Mesenchymal stem cell (in vitro differentiated cells and primary cell): ENCODE results near the gene NUDT1.

ENCODE experiments used
- DNase-seq: peaks from one replicate; pipeline ENCODE4 v3.0.0-alpha.2; 2013
- H2AFZ ChIP-seq: one replicate; pipeline ENCODE4 v1.6.1; 2013; ENCODE audit warnings: low read depth, mild to moderate bottlenecking, control low read depth, inconsistent platforms, low read length, moderate library complexity
- H2AK5ac ChIP-seq: 2 replicates; pipeline ENCODE4 v1.6.1; 2013; ENCODE audit warnings: low read length, moderate library complexity, mild to moderate bottlenecking, inconsistent platforms; ENCODE audit not compliant: severe bottlenecking
- H2BK120ac ChIP-seq: one replicate; pipeline ENCODE4 v1.6.1; 2013; ENCODE audit warnings: low read depth, mild to moderate bottlenecking, inconsistent platforms, low read length, moderate library complexity
- H2BK12ac ChIP-seq, 2 experiments: one replicate each; pipeline ENCODE4 v1.6.1; 2013; ENCODE audit warnings: inconsistent platforms in 2 of 2, low read length in 2 of 2, mild to moderate bottlenecking in 2 of 2, moderate library complexity in 2 of 2, control low read depth in 1 of 2
- H2BK15ac ChIP-seq: one replicate; pipeline ENCODE4 v1.6.1; 2013; ENCODE audit warnings: mild to moderate bottlenecking, low read depth, inconsistent platforms; ENCODE audit not compliant: poor library complexity, severe bottlenecking
- H2BK5ac ChIP-seq: 2 replicates; pipeline ENCODE4 v1.6.1; 2013; ENCODE audit warnings: low read depth, mild to moderate bottlenecking, low read length, control low read depth, inconsistent platforms; ENCODE audit not compliant: poor library complexity, severe bottlenecking
- H3K14ac ChIP-seq, 2 experiments: one replicate each; pipeline ENCODE4 v1.6.1; 2013; ENCODE audit warnings: inconsistent platforms in 2 of 2, low read length in 2 of 2, control low read depth in 1 of 2, mild to moderate bottlenecking in 1 of 2, moderate library complexity in 1 of 2
- H3K18ac ChIP-seq, 2 experiments: one replicate each; pipeline ENCODE4 v1.6.1; 2013; ENCODE audit warnings: inconsistent platforms in 2 of 2, low read length in 2 of 2, control low read depth in 1 of 2, low read depth in 1 of 2, mild to moderate bottlenecking in 1 of 2
- H3K23ac ChIP-seq, 2 experiments: one replicate each; pipeline ENCODE4 v1.6.1; 2013; ENCODE audit warnings: inconsistent platforms in 2 of 2, low read length in 2 of 2, mild to moderate bottlenecking in 2 of 2, moderate library complexity in 2 of 2, control low read depth in 1 of 2
- H3K27ac ChIP-seq: 2 replicates; pipeline ENCODE4 v1.5.1; 2013; ENCODE audit warnings: mild to moderate bottlenecking, moderate library complexity, low read length, control low read depth, inconsistent platforms; ENCODE audit not compliant: poor library complexity, severe bottlenecking
- H3K27me3 ChIP-seq, 2 experiments: 2 replicates each; pipeline versions ENCODE4 v1.6.1 to v1.7.0; 2013; ENCODE audit warnings: low read length in 2 of 2, mild to moderate bottlenecking in 2 of 2, moderate library complexity in 2 of 2, control low read depth in 1 of 2, inconsistent platforms in 1 of 2; ENCODE audit not compliant: control insufficient read depth in 1 of 2, insufficient read depth in 1 of 2
- H3K36me3 ChIP-seq, 2 experiments: 2 replicates each; pipeline versions ENCODE4 v1.6.1 to v1.7.0; 2013; ENCODE audit warnings: low read length in 2 of 2, control low read depth in 1 of 2, inconsistent platforms in 1 of 2, low read depth in 1 of 2, mild to moderate bottlenecking in 1 of 2; ENCODE audit not compliant: insufficient read depth in 2 of 2, control insufficient read depth in 1 of 2
- H3K4ac ChIP-seq, 2 experiments: one replicate each; pipeline ENCODE4 v1.6.1; 2013; ENCODE audit warnings: inconsistent platforms in 2 of 2, low read length in 2 of 2, mild to moderate bottlenecking in 2 of 2, moderate library complexity in 2 of 2, control low read depth in 1 of 2, low read depth in 1 of 2
- H3K4me1 ChIP-seq: 2 replicates; pipeline ENCODE4 v1.6.1; 2013; ENCODE audit warnings: low read depth, low read length, control low read depth; ENCODE audit not compliant: control insufficient read depth, insufficient read depth
- H3K4me2 ChIP-seq: 2 replicates; pipeline ENCODE4 v1.6.1; 2013; ENCODE audit warnings: low read length, mild to moderate bottlenecking, inconsistent platforms; ENCODE audit not compliant: poor library complexity, severe bottlenecking
- H3K4me3 ChIP-seq, 2 experiments: 2 replicates each; pipeline versions ENCODE4 v1.5.1 to v1.7.0; 2013; ENCODE audit warnings: low read length in 2 of 2, mild to moderate bottlenecking in 2 of 2, control low read depth in 1 of 2, low read depth in 1 of 2; ENCODE audit not compliant: insufficient read depth in 1 of 2
- H3K79me1 ChIP-seq: replicated peaks from 2 replicates; pipeline ENCODE4 v1.6.1; 2013; ENCODE audit warnings: mild to moderate bottlenecking, control low read depth, low read length, inconsistent platforms; ENCODE audit not compliant: poor library complexity, severe bottlenecking
- H3K9ac ChIP-seq: 2 replicates; pipeline ENCODE4 v1.7.0; 2013; ENCODE audit warnings: mild to moderate bottlenecking, low read length, moderate library complexity
- H3K9me3 ChIP-seq: 2 replicates; pipeline ENCODE4 v1.7.0; 2013; ENCODE audit warnings: mild to moderate bottlenecking, low read length; ENCODE audit not compliant: control insufficient read depth
- H4K8ac ChIP-seq: one replicate; pipeline ENCODE4 v1.6.1; 2013; ENCODE audit warnings: inconsistent platforms, mild to moderate bottlenecking, low read length, moderate library complexity
- H4K91ac ChIP-seq: one replicate; pipeline ENCODE4 v1.6.1; 2013; ENCODE audit warnings: mild to moderate bottlenecking, low read length, inconsistent platforms
- WGBS: methylation state at CpG from one replicate; pipeline ENCODE4 v1.1.7; 2013; ENCODE audit warnings: mixed read lengths; 5-methylcytosine and 5-hydroxymethylcytosine counted together

Gene NUDT1

DNA sequence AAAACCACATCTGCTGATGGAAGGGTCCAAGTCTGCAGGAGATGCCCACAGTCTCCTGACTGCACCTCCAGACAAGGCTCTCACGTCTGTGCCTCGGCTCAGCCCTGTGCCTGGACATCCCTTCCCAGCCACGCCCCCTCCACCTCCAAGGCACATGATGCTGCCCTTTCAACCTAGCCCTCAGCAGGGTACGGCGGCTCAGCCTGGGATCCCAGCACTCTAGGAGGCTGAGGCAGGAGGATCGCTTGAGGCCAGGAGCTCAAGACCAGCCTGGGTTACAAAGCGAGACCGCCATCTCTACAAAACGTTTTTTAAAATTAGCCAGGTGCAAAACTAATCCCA lies 23.6 kb upstream of the NUDT1 start:
- no peak overlapping the region for H3K4ac ChIP-seq
- no peak overlapping the region for H3K14ac ChIP-seq
- no peak overlapping the region for H3K23ac ChIP-seq
- no peaks in the 10 kb centered on the region for H3K27me3 ChIP-seq
- H2BK5ac ChIP-seq = no peak overlapping the region
- H3K27ac ChIP-seq = no peak overlapping the region
- peaks cover 6% of the 10 kb centered on the region for H3K4me1 ChIP-seq
- H4K91ac ChIP-seq = no peak overlapping the region
- no peak for DNase-seq
- peaks cover 37% of the 10 kb centered on the region for H3K79me1 ChIP-seq
- WGBS = 95% methylated on average over 9 of the region's 9 CpGs
- H3K18ac ChIP-seq = no peak overlapping the region
- no peak overlapping the region for H3K9ac ChIP-seq
- no peak overlapping the region for H2AFZ ChIP-seq
- H4K8ac ChIP-seq = no peak overlapping the region
- no peak overlapping the region for H2BK12ac ChIP-seq
- H3K36me3 ChIP-seq = peaks cover 61 to 89% of the 10 kb centered on the region in 2 experiments
- no peaks in the 10 kb centered on the region for H3K9me3 ChIP-seq
- no peak overlapping the region for H2AK5ac ChIP-seq
- H3K4me3 ChIP-seq = no peak overlapping the region
- no peak overlapping the region for H2BK120ac ChIP-seq
- no peak overlapping the region for H3K4me2 ChIP-seq
- no peak overlapping the region for H2BK15ac ChIP-seq

DNA sequence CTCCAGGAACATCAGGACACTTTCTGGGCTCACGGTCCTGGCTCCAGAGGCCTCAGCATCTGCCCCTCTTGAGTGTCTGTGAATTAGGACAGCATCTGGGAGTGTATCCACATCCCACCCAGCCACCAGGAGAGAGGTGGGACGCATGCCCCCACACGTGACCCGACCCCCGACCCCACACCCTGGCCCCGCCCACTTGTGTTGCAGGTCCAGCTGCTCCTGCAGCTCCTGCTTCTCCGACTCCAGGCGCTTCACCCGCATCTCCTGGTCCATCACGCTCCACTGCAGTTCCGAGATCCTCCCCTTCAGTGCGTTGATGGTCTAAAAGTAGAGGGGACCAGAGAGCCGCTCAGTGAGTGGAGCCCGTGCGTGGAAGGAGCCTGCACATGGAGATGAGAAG lies 22.9 kb upstream of the NUDT1 start:
- H3K27ac ChIP-seq = no peak overlapping the region
- H3K18ac ChIP-seq = no peak overlapping the region
- H3K23ac ChIP-seq = no peak overlapping the region
- no peak overlapping the region for H3K9ac ChIP-seq
- no peak overlapping the region for H3K4me3 ChIP-seq
- peaks cover 2% of the 10 kb centered on the region for H3K4me1 ChIP-seq
- H2BK120ac ChIP-seq = no peak overlapping the region
- H2BK12ac ChIP-seq = no peak overlapping the region
- H2BK5ac ChIP-seq = no peak overlapping the region
- peaks cover 60 to 89% of the 10 kb centered on the region in 2 experiments for H3K36me3 ChIP-seq
- H2AK5ac ChIP-seq = no peak overlapping the region
- H3K4me2 ChIP-seq = no peak overlapping the region
- H4K91ac ChIP-seq = no peak overlapping the region
- peaks cover 43% of the 10 kb centered on the region for H3K79me1 ChIP-seq
- no peaks in the 10 kb centered on the region for H3K9me3 ChIP-seq
- no peak overlapping the region for H2BK15ac ChIP-seq
- WGBS = 95% methylated on average over 15 of the region's 15 CpGs
- no peaks in the 10 kb centered on the region for H3K27me3 ChIP-seq
- H4K8ac ChIP-seq = no peak overlapping the region
- H3K14ac ChIP-seq = no peak overlapping the region
- no peak overlapping the region for H2AFZ ChIP-seq
- no peak overlapping the region for H3K4ac ChIP-seq
- no peak for DNase-seq

DNA sequence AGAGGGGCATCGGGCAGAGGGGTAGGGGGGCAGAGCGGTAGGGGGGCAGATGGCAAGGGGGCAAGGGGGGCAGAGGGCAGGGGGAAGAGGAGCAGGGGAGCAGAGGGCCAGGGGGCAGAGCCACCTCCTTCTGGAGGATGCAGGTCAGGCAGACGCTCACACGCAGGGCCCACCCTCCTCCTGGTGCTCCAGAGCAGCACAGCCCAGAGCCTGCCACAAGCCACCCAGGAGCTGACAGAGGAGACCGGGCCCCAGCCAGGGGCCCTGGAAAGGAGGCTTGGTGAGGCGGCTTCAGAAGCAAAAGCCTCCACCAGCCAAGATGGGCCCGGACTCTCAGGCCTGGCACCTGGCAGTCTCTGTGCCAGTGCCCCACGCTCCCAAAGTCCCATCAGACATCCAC lies 22.4 kb upstream of the NUDT1 start:
- no peak overlapping the region for H3K18ac ChIP-seq
- H2BK12ac ChIP-seq = no peak overlapping the region
- H3K9ac ChIP-seq = no peak overlapping the region
- H2BK120ac ChIP-seq = no peak overlapping the region
- no peak overlapping the region for H2AFZ ChIP-seq
- no peak overlapping the region for H3K4me2 ChIP-seq
- peaks cover 59 to 90% of the 10 kb centered on the region in 2 experiments for H3K36me3 ChIP-seq
- no peaks in the 10 kb centered on the region for H3K9me3 ChIP-seq
- no peak overlapping the region for H3K27ac ChIP-seq
- H3K14ac ChIP-seq = no peak overlapping the region
- no peak overlapping the region for H2BK5ac ChIP-seq
- no peak overlapping the region for H2AK5ac ChIP-seq
- H4K8ac ChIP-seq = no peak overlapping the region
- 95% methylated on average over 8 of the region's 8 CpGs for WGBS
- no peak overlapping the region for H3K4me3 ChIP-seq
- no peak overlapping the region for H3K23ac ChIP-seq
- peaks cover 2% of the 10 kb centered on the region for H3K4me1 ChIP-seq
- H4K91ac ChIP-seq = no peak overlapping the region
- no peaks in the 10 kb centered on the region for H3K27me3 ChIP-seq
- no peak overlapping the region for H3K4ac ChIP-seq
- H3K79me1 ChIP-seq = peaks cover 48% of the 10 kb centered on the region
- DNase-seq = no peak
- H2BK15ac ChIP-seq = no peak overlapping the region

DNA sequence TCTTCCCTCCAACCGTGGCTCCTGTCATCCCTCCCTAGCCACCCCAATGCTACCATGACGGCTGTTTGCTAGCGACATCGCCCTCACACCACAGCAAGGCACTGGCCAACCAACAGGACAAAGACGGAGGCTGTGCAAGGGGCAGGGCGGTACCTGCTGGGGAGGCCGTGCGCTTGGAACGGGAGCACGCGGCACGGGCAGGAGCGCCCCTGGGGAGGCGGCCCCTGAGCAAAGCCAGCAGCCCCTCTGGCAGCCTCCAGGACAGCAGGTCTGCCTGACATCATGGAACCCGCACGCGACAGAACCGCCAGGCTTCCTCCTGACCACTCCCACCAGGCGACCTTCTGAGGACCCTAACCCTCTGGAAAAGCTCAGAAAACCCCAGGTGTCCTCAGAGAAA lies 22.0 kb upstream of the NUDT1 start:
- no peak overlapping the region for H3K23ac ChIP-seq

More for the DNA sequence above, 22.0 kb upstream of the NUDT1 start:
- Histone ChIP-seq H2AK5ac (no peak overlapping the region), H3K14ac (no peak overlapping the region), H4K91ac (no peak overlapping the region), H3K18ac (no peak overlapping the region), H2AFZ (no peak overlapping the region), H3K36me3 (peaks cover 62 to 92% of the 10 kb centered on the region in 2 experiments), H3K4me3 (no peak overlapping the region), H3K4me2 (no peak overlapping the region), H2BK12ac (no peak overlapping the region), H3K27me3 (no peaks in the 10 kb centered on the region), H2BK5ac (no peak overlapping the region), H3K4ac (no peak overlapping the region), H4K8ac (no peak overlapping the region), H3K79me1 (peaks cover 51% of the 10 kb centered on the region), H3K9me3 (no peaks in the 10 kb centered on the region), H2BK120ac (no peak overlapping the region), H3K27ac (no peak overlapping the region), H3K9ac (no peak overlapping the region), H3K4me1 (peaks cover 2% of the 10 kb centered on the region), H2BK15ac (no peak overlapping the region)
- DNase-seq = no peak
- 94% methylated on average over 19 of the region's 19 CpGs for WGBS
